IMR-90 (cell line): Measurements from ENCODE around the gene PLCB4.
A peak's percentile ranks its signal among the peaks of the same experiment; 100 is the strongest.

Source experiments
- BHLHE40 ChIP-seq: fragments of 150-350 bp; IDR thresholded peaks from 2 replicates; pipeline ENCODE4 v1.6.1; 2016; ENCODE audit warnings: mild to moderate bottlenecking, low read depth, low read length
- CEBPB ChIP-seq: IDR thresholded peaks from 2 replicates; pipeline ENCODE4 v1.6.1; 2012; ENCODE audit warnings: low read depth, low read length, improper control_type of control experiment
- CHD1 ChIP-seq: IDR thresholded peaks from 2 replicates; pipeline ENCODE4 v1.6.1; 2012; ENCODE audit warnings: low read depth, low read length, improper control_type of control experiment
- FOS ChIP-seq: fragments of 150-350 bp; IDR thresholded peaks from 2 replicates; pipeline ENCODE4 v1.6.1; 2016; ENCODE audit warnings: low read depth, low read length
- MAFK ChIP-seq: IDR thresholded peaks from 2 replicates; pipeline ENCODE4 v1.6.1; 2012; ENCODE audit warnings: low read depth, low read length, improper control_type of control experiment
- NFE2L2 ChIP-seq: fragments of 150-350 bp; IDR thresholded peaks from 2 replicates; pipeline ENCODE4 v1.6.1; 2016; ENCODE audit warnings: low read depth, mild to moderate bottlenecking, low read length
- POLR2A ChIP-seq: IDR thresholded peaks from 2 replicates; pipeline ENCODE4 v1.6.1; 2012; ENCODE audit warnings: mild to moderate bottlenecking, low read depth, low read length
- RAD21 ChIP-seq: IDR thresholded peaks from 2 replicates; pipeline ENCODE4 v1.6.1; 2012; ENCODE audit warnings: low read length, improper control_type of control experiment
- RCOR1 ChIP-seq: IDR thresholded peaks from 2 replicates; pipeline ENCODE4 v1.6.1; 2012; ENCODE audit warnings: mild to moderate bottlenecking, low read length, improper control_type of control experiment; ENCODE audit not compliant: insufficient replicate concordance
- TF ChIP-seq, protein P1 (sequence below): conservative IDR thresholded peaks from 2 replicates; pipeline ENCODE4 v1.5.1; 2012; ENCODE audit warnings: mild to moderate bottlenecking, low read depth, low read length, improper control_type of control experiment
- TF ChIP-seq, protein P2 (sequence below): fragments of 150-350 bp; IDR thresholded peaks from 2 replicates; pipeline ENCODE4 v1.6.1; 2017; ENCODE audit warnings: mild to moderate bottlenecking, antibody characterized with exemption, low read length, low read depth
- TF ChIP-seq, protein P3 (sequence below): fragments of 150-350 bp; IDR thresholded peaks from 2 replicates; pipeline ENCODE4 v1.6.1; 2016; ENCODE audit warnings: low read depth, mild to moderate bottlenecking, low read length, moderate library complexity, borderline replicate concordance

DNA sequence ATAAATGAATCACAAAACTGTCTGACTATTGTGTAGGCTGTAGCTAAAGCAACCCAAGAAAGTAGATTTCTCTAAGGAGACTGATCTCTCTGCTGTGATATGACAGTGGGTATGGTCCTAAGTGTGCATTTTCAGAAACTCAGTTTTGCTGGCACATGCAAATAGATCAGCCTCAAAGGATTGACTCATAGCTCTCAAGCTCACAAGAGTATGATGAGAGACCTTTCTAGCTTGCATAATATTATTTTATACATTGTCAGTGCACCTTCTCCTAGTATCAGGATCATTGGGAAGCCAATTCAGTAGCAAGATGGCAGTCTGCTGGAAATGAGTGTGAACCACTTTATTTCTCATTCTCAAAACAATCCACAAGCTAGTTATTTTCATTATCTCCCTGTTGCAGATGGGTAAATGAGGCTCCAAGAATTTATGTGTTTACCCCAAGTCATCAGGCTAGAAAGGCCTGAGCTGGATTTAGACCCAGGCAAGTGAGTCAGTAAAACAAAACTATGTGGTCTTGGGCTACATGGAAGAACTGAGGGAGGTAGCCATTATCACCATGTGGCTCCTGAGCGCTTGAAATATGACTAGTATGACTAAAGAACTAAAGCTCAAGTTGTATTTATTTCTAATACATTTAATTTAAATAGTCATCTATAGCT lies 27.9 kb upstream of the PLCB4 start:
- no peak for TF ChIP-seq POLR2A
- TF ChIP-seq, protein P1, sequence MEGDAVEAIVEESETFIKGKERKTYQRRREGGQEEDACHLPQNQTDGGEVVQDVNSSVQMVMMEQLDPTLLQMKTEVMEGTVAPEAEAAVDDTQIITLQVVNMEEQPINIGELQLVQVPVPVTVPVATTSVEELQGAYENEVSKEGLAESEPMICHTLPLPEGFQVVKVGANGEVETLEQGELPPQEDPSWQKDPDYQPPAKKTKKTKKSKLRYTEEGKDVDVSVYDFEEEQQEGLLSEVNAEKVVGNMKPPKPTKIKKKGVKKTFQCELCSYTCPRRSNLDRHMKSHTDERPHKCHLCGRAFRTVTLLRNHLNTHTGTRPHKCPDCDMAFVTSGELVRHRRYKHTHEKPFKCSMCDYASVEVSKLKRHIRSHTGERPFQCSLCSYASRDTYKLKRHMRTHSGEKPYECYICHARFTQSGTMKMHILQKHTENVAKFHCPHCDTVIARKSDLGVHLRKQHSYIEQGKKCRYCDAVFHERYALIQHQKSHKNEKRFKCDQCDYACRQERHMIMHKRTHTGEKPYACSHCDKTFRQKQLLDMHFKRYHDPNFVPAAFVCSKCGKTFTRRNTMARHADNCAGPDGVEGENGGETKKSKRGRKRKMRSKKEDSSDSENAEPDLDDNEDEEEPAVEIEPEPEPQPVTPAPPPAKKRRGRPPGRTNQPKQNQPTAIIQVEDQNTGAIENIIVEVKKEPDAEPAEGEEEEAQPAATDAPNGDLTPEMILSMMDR = no peak
- TF ChIP-seq RAD21 = no peak; the same call in 1 of the 2 replicates
- 0 out of 2 replicates have a peak, but pooled peaks have one; percentile 3 for TF ChIP-seq BHLHE40
- TF ChIP-seq CEBPB = peak; percentile 61
- TF ChIP-seq MAFK = peak; percentile 36; the same call in 1 of the 2 replicates
- TF ChIP-seq, protein P2, sequence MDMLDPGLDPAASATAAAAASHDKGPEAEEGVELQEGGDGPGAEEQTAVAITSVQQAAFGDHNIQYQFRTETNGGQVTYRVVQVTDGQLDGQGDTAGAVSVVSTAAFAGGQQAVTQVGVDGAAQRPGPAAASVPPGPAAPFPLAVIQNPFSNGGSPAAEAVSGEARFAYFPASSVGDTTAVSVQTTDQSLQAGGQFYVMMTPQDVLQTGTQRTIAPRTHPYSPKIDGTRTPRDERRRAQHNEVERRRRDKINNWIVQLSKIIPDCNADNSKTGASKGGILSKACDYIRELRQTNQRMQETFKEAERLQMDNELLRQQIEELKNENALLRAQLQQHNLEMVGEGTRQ = no peak
- no peak for TF ChIP-seq CHD1
- TF ChIP-seq NFE2L2 = no peak
- TF ChIP-seq FOS = no peak
- TF ChIP-seq RCOR1 = no peak
- TF ChIP-seq, protein P3, sequence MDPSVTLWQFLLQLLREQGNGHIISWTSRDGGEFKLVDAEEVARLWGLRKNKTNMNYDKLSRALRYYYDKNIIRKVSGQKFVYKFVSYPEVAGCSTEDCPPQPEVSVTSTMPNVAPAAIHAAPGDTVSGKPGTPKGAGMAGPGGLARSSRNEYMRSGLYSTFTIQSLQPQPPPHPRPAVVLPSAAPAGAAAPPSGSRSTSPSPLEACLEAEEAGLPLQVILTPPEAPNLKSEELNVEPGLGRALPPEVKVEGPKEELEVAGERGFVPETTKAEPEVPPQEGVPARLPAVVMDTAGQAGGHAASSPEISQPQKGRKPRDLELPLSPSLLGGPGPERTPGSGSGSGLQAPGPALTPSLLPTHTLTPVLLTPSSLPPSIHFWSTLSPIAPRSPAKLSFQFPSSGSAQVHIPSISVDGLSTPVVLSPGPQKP = no peak
